OCI-LY7 (cell line): ENCODE results near the gene IQGAP2. TPM values are rescaled to one million over a fixed set of nuclear protein-coding genes. Genes with fewer than 3 reads are reported as not detected.

Experiments
- BruUV-seq: library from RNA; stranded (reverse); fragments of 400-500 nt; replicated peaks from 2 replicates; lab custom pipeline; 2021; lab: Mats Ljungman, UMichigan
- CTCF ChIA-PET: fragments of 300-600 bp; sonication (Branson Sonifier 250); formaldehyde crosslinking; loops from one replicate; lab custom pipeline; 2022; ENCODE audit warnings: antibody characterized with exemption; ENCODE audit not compliant: unreplicated experiment; lab: Charles Lee
- POLR2A ChIA-PET: fragments of 300-600 bp; sonication (Branson Sonifier 250); formaldehyde crosslinking; loops from one replicate; lab custom pipeline; 2022; ENCODE audit warnings: antibody characterized with exemption; lab: Charles Lee
- DNase-seq: peaks from one replicate; pipeline ENCODE4 v3.0.0-alpha.2; 2015; ENCODE audit warnings: low spot score
- H2AFZ ChIP-seq: fragments of 200-600 bp; sonication (generic), shearing (Covaris generic); 2 replicates; pipeline ENCODE4 v1.6.1; 2014; ENCODE audit warnings: mild to moderate bottlenecking, antibody characterized with exemption, low read length, moderate library complexity
- H3K27ac ChIP-seq: fragments of 200-600 bp; sonication (generic); 2 replicates; pipeline ENCODE4 v1.5.1; 2014; ENCODE audit warnings: mixed run types, low read depth, mild to moderate bottlenecking, moderate library complexity, low read length, inconsistent platforms; ENCODE audit not compliant: poor library complexity, severe bottlenecking
- H3K36me3 ChIP-seq: fragments of 200-600 bp; sonication (generic); 2 replicates; pipeline ENCODE4 v1.6.1; 2014; ENCODE audit warnings: mild to moderate bottlenecking, antibody characterized with exemption, low read length, moderate library complexity, mixed read lengths; ENCODE audit not compliant: insufficient read depth
- H3K4me1 ChIP-seq: fragments of 200-600 bp; sonication (generic); 2 replicates; pipeline ENCODE4 v1.5.1; 2014; ENCODE audit warnings: mild to moderate bottlenecking, low read length; ENCODE audit not compliant: insufficient read depth, poor library complexity, severe bottlenecking
- H3K4me2 ChIP-seq: fragments of 200-600 bp; sonication (generic); 2 replicates; pipeline ENCODE4 v1.6.1; 2014; ENCODE audit warnings: mild to moderate bottlenecking, low read length
- H3K4me3 ChIP-seq: fragments of 200-600 bp; sonication (generic); 2 replicates; pipeline ENCODE4 v1.5.1; 2014; ENCODE audit warnings: mild to moderate bottlenecking, low read depth, low read length; ENCODE audit not compliant: poor library complexity, severe bottlenecking
- H3K79me2 ChIP-seq: fragments of 200-600 bp; sonication (generic); 2 replicates; pipeline ENCODE4 v1.6.1; 2016; ENCODE audit warnings: low read depth, mild to moderate bottlenecking, low read length, moderate library complexity, mixed read lengths; ENCODE audit not compliant: insufficient read depth
- H3K9me2 ChIP-seq: fragments of 200-600 bp; sonication (generic); 2 replicates; pipeline ENCODE4 v1.6.1; 2016; ENCODE audit warnings: mild to moderate bottlenecking, low read length, mixed read lengths; ENCODE audit not compliant: insufficient read depth
- H3K9me3 ChIP-seq: fragments of 200-600 bp; sonication (generic); 2 replicates; pipeline ENCODE4 v1.6.1; 2014; ENCODE audit warnings: mild to moderate bottlenecking, mixed run types, low read length, mixed read lengths
- H4K20me1 ChIP-seq: fragments of 200-600 bp; sonication (generic); 2 replicates; pipeline ENCODE4 v1.6.1; 2014; ENCODE audit warnings: mild to moderate bottlenecking, antibody characterized with exemption, low read length, moderate library complexity, mixed read lengths; ENCODE audit not compliant: insufficient read depth
- CTCF ChIP-seq: fragments of 200-600 bp; sonication (generic); conservative IDR thresholded peaks from 2 replicates; pipeline ENCODE4 v1.5.1; 2014; ENCODE audit warnings: mild to moderate bottlenecking, antibody characterized with exemption, low read length, moderate library complexity, mixed read lengths
- EZH2phosphoT487 ChIP-seq: fragments of 200-600 bp; sonication (generic); IDR thresholded peaks from 2 replicates; pipeline ENCODE4 v1.6.1; 2018; ENCODE audit warnings: low read depth, borderline replicate concordance, mild to moderate bottlenecking, mixed run types, antibody characterized with exemption, low read length, moderate library complexity, mixed read lengths
- intact Hi-C: fragments of 100-400 bp; cut with micrococcal nuclease; formaldehyde crosslinking; loops from one replicate; pipeline ENCODE4 v1.10.0; 2022; ENCODE audit not compliant: unreplicated experiment
- total RNA-seq, 2 experiments: library from RNA; depleted of rRNA in 1 of 2; stranded (reverse); fragments of >200 nt in 1 of 2; shearing (Covaris generic) in 1 of 2; gene quantifications; 2 replicates each; pipeline ENCODE4 v1.2.3, GENCODE V29; 2014 to 2022

The IQGAP2 gene
- total RNA-seq, 2 experiments from 2014 or later = 30.0 to 50.2 TPM

DNA sequence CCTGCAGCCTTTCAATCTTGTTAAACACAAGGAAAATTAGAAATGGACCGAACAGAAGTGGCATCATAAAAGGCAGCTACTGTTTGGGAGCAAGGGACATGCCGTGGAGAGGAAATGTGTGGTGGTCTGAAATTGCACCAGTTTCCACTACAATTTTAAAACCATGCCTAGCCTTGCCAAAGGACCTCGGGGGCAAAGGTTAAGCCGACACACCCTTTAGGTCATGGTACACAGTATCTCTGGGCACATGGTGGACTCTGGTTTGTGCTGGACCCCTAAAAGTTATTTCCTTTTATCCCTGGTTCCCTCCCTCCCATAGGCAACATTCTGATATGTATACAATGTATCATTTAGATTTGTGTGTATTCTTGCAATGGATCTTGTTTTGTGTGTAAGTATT, 142.1 kb downstream of the IQGAP2 start:
- Histone ChIP-seq H3K27ac (no peak overlapping the region), H2AFZ (no peak overlapping the region), H3K9me3 (no peaks in the 10 kb centered on the region), H3K9me2 (no peaks in the 10 kb centered on the region), H3K4me2 (no peak overlapping the region), H3K79me2 (peaks cover 28% of the 10 kb centered on the region; the same call in 1 of the 2 replicates), H3K4me3 (no peak overlapping the region), H3K36me3 (no peaks in the 10 kb centered on the region), H4K20me1 (no peaks in the 10 kb centered on the region), H3K4me1 (peaks cover 43% of the 10 kb centered on the region)
- intact Hi-C loops = loop anchor here (5.0 to 10.0 kb wide), 2 partner anchors 193 to 370 kb away; no protein-coding TSS in a partner anchor
- no peak for DNase-seq
- CTCF ChIA-PET = no interaction called here
- BruUV-seq = no TSS peak
- TF ChIP-seq EZH2phosphoT487 = no peak
- TF ChIP-seq CTCF = no peak
- POLR2A ChIA-PET = no interaction called here

- H3K4me2 ChIP-seq = peak overlapping the region; percentile 73
- H3K36me3 ChIP-seq = no peaks in the 10 kb centered on the region
Observed at GRCh38 chr5:76546497-76547102, 143.5 kb downstream of the IQGAP2 start.

More at GRCh38 chr5:76546497-76547102, 143.5 kb downstream of the IQGAP2 start:
- peaks cover 43% of the 10 kb centered on the region for H3K4me1 ChIP-seq
- CTCF ChIA-PET = interaction anchor here (1.2 to 1.8 kb wide), 3 partner anchors 36 to 195 kb away, joined by 5 to 9 read pairs (median 5); no protein-coding TSS in a partner anchor
- no peaks in the 10 kb centered on the region for H3K9me2 ChIP-seq
- DNase-seq = peak; percentile 11
- no peak overlapping the region for H2AFZ ChIP-seq
- TF ChIP-seq CTCF (no peak), EZH2phosphoT487 (no peak)
- intact Hi-C loops = loop anchor here (5.0 to 10.0 kb wide), 2 partner anchors 194 to 372 kb away; no protein-coding TSS in a partner anchor
- H3K4me3 ChIP-seq = peak overlapping the region; percentile 50
- no peaks in the 10 kb centered on the region for H4K20me1 ChIP-seq
- no TSS peak for BruUV-seq
- H3K27ac ChIP-seq = peak overlapping the region; percentile 71
- H3K79me2 ChIP-seq = peaks cover 28% of the 10 kb centered on the region; the same call in 1 of the 2 replicates
- POLR2A ChIA-PET = interaction anchor here (0.6 to 1.6 kb wide), 2 partner anchors 37 to 242 kb away, joined by 3 to 7 read pairs; no protein-coding TSS in a partner anchor
- H3K9me3 ChIP-seq = no peaks in the 10 kb centered on the region
